CD4-positive, alpha-beta T cell (primary cell): ENCODE measurements around the gene AGBL1. TPM values are rescaled to one million over a fixed set of nuclear protein-coding genes. Genes with fewer than 3 reads are reported as not detected.

Experiments used
- ATAC-seq: fragments of 200-7000 bp; cut with Tn5 transposase; one replicate; pipeline ENCODE4 v1.10.0; 2022; ENCODE audit warnings: mild to moderate bottlenecking; ENCODE audit not compliant: poor library complexity
- CTCF ChIA-PET: fragments of 350-600 bp; sonication (Branson Sonifier 250); formaldehyde crosslinking; loops from one replicate; lab custom pipeline; 2021; ENCODE audit warnings: antibody characterized with exemption, inconsistent platforms; lab: Charles Lee
- POLR2A ChIA-PET: fragments of 350-600 bp; sonication (Branson Sonifier 250); formaldehyde crosslinking; loops from one replicate; lab custom pipeline; 2021; ENCODE audit warnings: antibody characterized with exemption, inconsistent platforms; lab: Charles Lee
- DNase-seq, 14 experiments: peaks; one replicate each; pipeline ENCODE4 v3.0.0-alpha.2; 2013 to 2020; ENCODE audit warnings: mixed read lengths in 2 of 14
- H3K27ac ChIP-seq, 2 donors: one replicate each; pipeline versions ENCODE4 v1.5.1 to v1.7.0; 2013; ENCODE audit warnings: low read length in 2 of 2, low read depth in 1 of 2, mild to moderate bottlenecking in 1 of 2
- H3K27me3 ChIP-seq, 2 experiments: 1 replicate in 1 of 2; 2 replicates in 1 of 2; pipeline versions ENCODE4 v1.6.1 to v1.7.0; 2013; ENCODE audit warnings: low read length in 2 of 2, control low read depth in 1 of 2, mild to moderate bottlenecking in 1 of 2, moderate library complexity in 1 of 2; ENCODE audit not compliant: insufficient read depth in 2 of 2, control insufficient read depth in 1 of 2
- H3K36me3 ChIP-seq: one replicate; pipeline ENCODE4 v1.6.1; 2013; ENCODE audit warnings: low read length, control low read depth; ENCODE audit not compliant: insufficient read depth
- H3K4me1 ChIP-seq: one replicate; pipeline ENCODE4 v1.6.1; 2013; ENCODE audit warnings: low read length, control low read depth; ENCODE audit not compliant: insufficient read depth
- H3K4me3 ChIP-seq: one replicate; pipeline ENCODE4 v1.5.1; 2013; ENCODE audit warnings: mild to moderate bottlenecking, low read length, moderate library complexity
- H3K9me3 ChIP-seq, 2 experiments: 1 replicate in 1 of 2; 2 replicates in 1 of 2; pipeline versions ENCODE4 v1.6.1 to v1.7.0; 2013; ENCODE audit warnings: low read length in 2 of 2, mild to moderate bottlenecking in 2 of 2, control low read depth in 1 of 2, moderate library complexity in 1 of 2; ENCODE audit not compliant: control insufficient read depth in 1 of 2, insufficient read depth in 1 of 2
- H3K27ac Mint-ChIP-seq: one replicate; pipeline ENCODE4 v1.8.0; 2020; ENCODE audit warnings: mixed read lengths
- H3K27me3 Mint-ChIP-seq: one replicate; pipeline ENCODE4 v1.8.0; 2021; ENCODE audit warnings: mixed read lengths
- H3K36me3 Mint-ChIP-seq: one replicate; pipeline ENCODE4 v1.8.0; 2021; ENCODE audit warnings: low read depth, mixed read lengths
- H3K4me1 Mint-ChIP-seq: one replicate; pipeline ENCODE4 v1.8.0; 2021; ENCODE audit warnings: low read depth, mixed read lengths
- H3K4me3 Mint-ChIP-seq: one replicate; pipeline ENCODE4 v1.8.0; 2020; ENCODE audit warnings: mild to moderate bottlenecking, mixed read lengths
- H3K9me3 Mint-ChIP-seq: one replicate; pipeline ENCODE4 v1.8.0; 2020; ENCODE audit warnings: mixed read lengths
- CTCF ChIP-seq: fragments of 200-600 bp; IDR thresholded peaks from one replicate; pipeline ENCODE4 v1.8.0; 2022; ENCODE audit warnings: antibody characterized with exemption, mild to moderate bottlenecking
- intact Hi-C, 2 experiments: fragments of 100-400 bp; cut with DNase I in 1 of 2; cut with micrococcal nuclease in 1 of 2; formaldehyde crosslinking; loops; one replicate each; pipeline versions ENCODE4 v1.15.1 to v1.9.0; 2023 to 2025; cut with DNase I, micrococcal nuclease
- total RNA-seq, 174 experiments: library from RNA in 2 of 174; stranded (reverse) in 2 of 174; gene quantifications; one replicate each; pipeline ENCODE4 v1.2.3 and lab custom pipeline; 2021 to 2026

AGBL1 gene
- total RNA-seq, 2 experiments from 2014 or later: not detected

- Histone ChIP-seq H3K4me3 (no peak overlapping the region), H3K27me3 (peaks cover 0 to 4% of the 10 kb centered on the region in 2 experiments), H3K36me3 (no peaks in the 10 kb centered on the region), H3K27ac (no peak overlapping the region), H3K4me1 (no peaks in the 10 kb centered on the region), H3K9me3 (no peaks in the 10 kb centered on the region)
- Mint-ChIP-seq H3K27me3 (no peaks in the 10 kb centered on the region), H3K4me3 (no peak overlapping the region), H3K9me3 (no peaks in the 10 kb centered on the region), H3K27ac (no peak overlapping the region), H3K4me1 (no peaks in the 10 kb centered on the region), H3K36me3 (no peaks in the 10 kb centered on the region)
- DNase-seq (no peak), ATAC-seq (no peak)
- ChIA-PET CTCF (no interaction called here), POLR2A (no interaction called here)
- intact Hi-C loops: no loop called here
- no peak for TF ChIP-seq CTCF
These were observed 750.6 kb downstream of the AGBL1 start for GRCh38 chr15:86830304-86830703.

- Mint-ChIP-seq H3K4me3 (no peak overlapping the region), H3K36me3 (no peaks in the 10 kb centered on the region), H3K4me1 (no peaks in the 10 kb centered on the region), H3K27ac (no peak overlapping the region), H3K9me3 (no peaks in the 10 kb centered on the region), H3K27me3 (no peaks in the 10 kb centered on the region)
- ChIA-PET CTCF (no interaction called here), POLR2A (no interaction called here)
- Histone ChIP-seq H3K9me3 (no peaks in the 10 kb centered on the region), H3K27ac (no peak overlapping the region), H3K36me3 (no peaks in the 10 kb centered on the region), H3K27me3 (peaks cover 0 to 4% of the 10 kb centered on the region in 2 experiments), H3K4me3 (no peak overlapping the region), H3K4me1 (no peaks in the 10 kb centered on the region)
- no peak for ATAC-seq
- intact Hi-C loops: no loop called here
- TF ChIP-seq CTCF: no peak
- no peak for DNase-seq
These were observed 753.9 kb downstream of the AGBL1 start for GRCh38 chr15:86833595-86833994.

- TF ChIP-seq CTCF: no peak
- H3K27me3 ChIP-seq: peaks cover 0 to 4% of the 10 kb centered on the region in 2 experiments
- H3K4me1 ChIP-seq: no peaks in the 10 kb centered on the region
- intact Hi-C loops: no loop called here
- Mint-ChIP-seq H3K9me3 (no peaks in the 10 kb centered on the region), H3K27me3 (no peaks in the 10 kb centered on the region), H3K4me3 (no peak overlapping the region), H3K4me1 (no peaks in the 10 kb centered on the region), H3K27ac (no peak overlapping the region), H3K36me3 (no peaks in the 10 kb centered on the region)
- DNase-seq (no peak), ATAC-seq (no peak)
- no peak overlapping the region for H3K4me3 ChIP-seq
- no peaks in the 10 kb centered on the region for H3K9me3 ChIP-seq
- CTCF ChIA-PET: no interaction called here
- POLR2A ChIA-PET: no interaction called here
- H3K36me3 ChIP-seq: no peaks in the 10 kb centered on the region
- no peak overlapping the region for H3K27ac ChIP-seq
These were observed 754.6 kb downstream of the AGBL1 start for GRCh38 chr15:86834115-86834863.
